Measurements from ENCODE around the gene LLGL1.

DNA sequence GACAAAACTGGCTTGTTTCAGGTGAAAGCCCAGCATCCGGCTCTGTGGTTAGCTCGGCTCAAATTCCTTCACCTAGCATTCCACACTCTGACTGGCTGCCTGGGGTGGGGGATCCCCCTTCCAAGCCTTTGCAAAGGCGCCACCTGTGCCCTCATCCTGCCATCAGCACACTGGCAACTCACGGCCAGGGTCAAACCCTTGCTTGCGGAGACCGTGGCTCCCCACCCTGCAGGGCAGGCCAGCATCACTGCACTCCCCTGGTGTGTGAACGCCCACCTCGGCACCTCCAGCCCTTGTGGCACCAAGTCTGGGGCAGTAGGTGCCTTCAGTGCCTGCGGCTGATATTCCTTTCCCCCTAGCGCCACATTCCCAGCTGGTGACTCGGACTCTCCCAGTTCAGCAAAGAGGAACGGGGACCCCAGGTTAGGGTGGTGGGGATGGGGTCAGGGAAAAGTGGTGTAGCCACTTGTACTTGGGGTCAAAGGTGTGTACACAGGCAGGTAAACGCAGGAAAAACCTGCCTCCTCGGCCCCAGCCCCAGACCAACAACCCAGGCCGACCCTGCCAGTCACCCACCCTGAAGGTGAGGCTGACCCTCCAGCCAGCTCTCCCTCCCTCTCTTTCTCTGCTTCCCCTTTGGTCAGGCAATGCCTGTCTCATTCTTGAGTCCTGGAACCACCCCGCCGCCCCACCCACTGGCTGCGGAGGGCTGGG lies 32.0 kb downstream of the LLGL1 start:
- TF ChIP-seq, protein P1, sequence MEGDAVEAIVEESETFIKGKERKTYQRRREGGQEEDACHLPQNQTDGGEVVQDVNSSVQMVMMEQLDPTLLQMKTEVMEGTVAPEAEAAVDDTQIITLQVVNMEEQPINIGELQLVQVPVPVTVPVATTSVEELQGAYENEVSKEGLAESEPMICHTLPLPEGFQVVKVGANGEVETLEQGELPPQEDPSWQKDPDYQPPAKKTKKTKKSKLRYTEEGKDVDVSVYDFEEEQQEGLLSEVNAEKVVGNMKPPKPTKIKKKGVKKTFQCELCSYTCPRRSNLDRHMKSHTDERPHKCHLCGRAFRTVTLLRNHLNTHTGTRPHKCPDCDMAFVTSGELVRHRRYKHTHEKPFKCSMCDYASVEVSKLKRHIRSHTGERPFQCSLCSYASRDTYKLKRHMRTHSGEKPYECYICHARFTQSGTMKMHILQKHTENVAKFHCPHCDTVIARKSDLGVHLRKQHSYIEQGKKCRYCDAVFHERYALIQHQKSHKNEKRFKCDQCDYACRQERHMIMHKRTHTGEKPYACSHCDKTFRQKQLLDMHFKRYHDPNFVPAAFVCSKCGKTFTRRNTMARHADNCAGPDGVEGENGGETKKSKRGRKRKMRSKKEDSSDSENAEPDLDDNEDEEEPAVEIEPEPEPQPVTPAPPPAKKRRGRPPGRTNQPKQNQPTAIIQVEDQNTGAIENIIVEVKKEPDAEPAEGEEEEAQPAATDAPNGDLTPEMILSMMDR (IDR thresholded peaks at IDR 0.05), result no peak
- TF ChIP-seq POLR2A (IDR thresholded peaks at IDR 0.05), result no peak
